CD4-positive, alpha-beta T cell treated with Interferon alpha-2 for 1 hour (primary cell): ENCODE measurements around the gene GRK5.
A peak's percentile ranks its signal among the peaks of the same experiment; 100 is the strongest.
"Not testable (repeated sequence)": the region's sequence is repeated elsewhere in the genome, so short reads cannot be mapped to it uniquely, and the experiment has no call there.

Source experiments
- DNase-seq, 2 donors: peaks; one replicate each; pipeline ENCODE4 v3.0.0-alpha.2; 2020 to 2022

GRK5 gene

GRCh38 chr10:119425102-119425880, 217.9 kb downstream of the GRK5 start:
- no peak for DNase-seq

- no peak for DNase-seq
These were observed 218.5 kb downstream of the GRK5 start for GRCh38 chr10:119425881-119426170.

GRCh38 chr10:119426699-119427098, 219.3 kb downstream of the GRK5 start:
- no peak for DNase-seq

- DNase-seq: no peak
These were observed 220.0 kb downstream of the GRK5 start for GRCh38 chr10:119427263-119427864.

- DNase-seq: no peak
These were observed 221.4 kb downstream of the GRK5 start for GRCh38 chr10:119428789-119429188.

DNA sequence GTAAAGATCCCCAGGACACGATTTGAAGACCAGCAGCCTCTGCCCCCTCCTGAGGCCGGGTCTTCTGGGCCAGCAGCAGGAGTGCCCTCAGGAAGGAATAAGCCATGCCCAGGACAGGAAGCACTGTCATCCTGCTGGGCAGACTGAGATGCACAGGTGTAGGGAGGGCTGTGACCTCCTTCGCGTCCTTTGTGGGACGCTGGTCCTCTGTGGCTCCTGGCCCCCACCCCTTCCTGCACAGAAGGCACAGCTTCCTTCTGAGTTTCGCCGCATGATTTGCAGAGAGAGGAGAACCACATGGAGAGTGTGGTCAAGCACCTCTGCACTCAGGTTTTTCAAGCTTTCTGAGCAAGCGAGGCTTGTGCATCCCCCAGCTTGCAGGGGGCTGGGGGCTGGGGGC, 222.4 kb downstream of the GRK5 start:
- no peak for DNase-seq

GRCh38 chr10:119431034-119431772, 223.8 kb downstream of the GRK5 start:
- no peak for DNase-seq

- no peak for DNase-seq
These were observed 224.4 kb downstream of the GRK5 start for GRCh38 chr10:119431773-119432135.

GRCh38 chr10:119434942-119435341, 227.6 kb downstream of the GRK5 start:
- DNase-seq: not testable (repeated sequence)

GRCh38 chr10:119438717-119439116, 231.3 kb downstream of the GRK5 start:
- no peak for DNase-seq

DNA sequence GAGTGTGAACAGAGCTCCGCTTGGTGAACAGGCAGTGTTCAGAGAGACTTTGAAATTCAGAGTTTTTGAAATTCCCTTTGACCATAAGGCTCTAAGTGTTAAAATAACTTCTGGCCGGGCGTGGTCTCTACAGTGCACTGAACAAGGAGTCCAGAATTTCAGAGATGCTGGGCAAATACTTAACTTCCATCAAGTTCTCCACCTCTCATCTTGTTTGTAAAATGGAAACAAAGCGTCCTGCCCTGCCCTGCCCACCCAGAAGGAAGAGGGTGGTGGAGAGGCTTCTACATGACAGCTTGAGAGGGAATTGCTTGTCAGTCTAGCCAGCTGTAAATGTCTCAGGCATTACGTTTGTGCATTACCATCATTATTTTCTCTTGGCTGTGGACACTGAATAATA, 232.6 kb downstream of the GRK5 start:
- no peak for DNase-seq

GRCh38 chr10:119441151-119441821, 233.9 kb downstream of the GRK5 start:
- no peak for DNase-seq

- DNase-seq: no peak
These were observed 234.8 kb downstream of the GRK5 start for GRCh38 chr10:119441921-119442757.

DNA sequence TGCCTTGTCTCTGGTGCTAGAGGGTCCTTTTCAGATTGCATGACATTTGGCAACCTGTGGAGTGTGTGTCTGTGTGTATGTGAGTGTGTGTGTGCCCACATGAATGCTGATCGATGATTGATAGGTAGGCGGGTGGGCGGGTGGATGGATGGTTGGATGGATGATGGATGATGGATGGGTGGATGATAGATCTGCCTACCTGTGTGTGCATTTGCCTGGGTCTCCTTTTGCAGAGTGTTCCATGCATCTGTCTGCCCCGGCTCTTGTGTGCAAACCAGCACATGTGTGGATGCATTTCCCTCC, 235.3 kb downstream of the GRK5 start:
- DNase-seq: no peak

- no peak for DNase-seq
These were observed 236.1 kb downstream of the GRK5 start for GRCh38 chr10:119443441-119443840.

DNA sequence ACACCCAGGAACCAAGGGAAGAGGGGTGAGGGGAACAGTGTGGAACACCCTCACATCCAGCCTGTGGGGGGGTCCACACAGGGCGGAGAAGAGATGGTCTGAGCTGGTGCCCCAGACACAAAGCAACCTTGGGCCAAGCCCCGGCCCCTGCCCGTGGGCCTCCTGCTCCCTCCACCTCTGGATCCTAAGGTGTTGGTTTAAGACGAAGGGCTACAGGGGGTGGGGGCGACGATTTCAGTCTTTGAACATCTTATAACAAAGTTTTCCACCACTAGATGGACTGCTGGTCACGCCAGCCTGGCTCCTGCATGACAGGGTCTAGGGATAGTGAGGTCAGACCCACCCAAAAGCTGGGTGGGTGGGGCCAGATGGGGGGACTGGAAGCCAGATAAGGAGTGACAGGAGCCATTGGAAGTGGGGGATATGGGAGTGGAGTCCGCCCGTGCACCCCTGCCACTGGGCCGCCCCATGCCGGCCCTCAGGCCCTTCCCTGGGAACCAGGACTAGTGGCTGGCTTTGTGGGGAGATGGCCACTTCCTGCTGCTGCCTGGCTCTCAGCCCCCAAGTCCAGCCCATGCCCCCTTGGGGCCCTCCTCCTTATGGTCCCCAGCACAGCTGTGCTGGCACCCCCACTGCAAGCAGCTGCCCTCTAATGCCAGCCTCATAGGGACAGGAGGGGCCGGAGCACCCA, 236.7 kb downstream of the GRK5 start:
- DNase-seq: no peak

DNA sequence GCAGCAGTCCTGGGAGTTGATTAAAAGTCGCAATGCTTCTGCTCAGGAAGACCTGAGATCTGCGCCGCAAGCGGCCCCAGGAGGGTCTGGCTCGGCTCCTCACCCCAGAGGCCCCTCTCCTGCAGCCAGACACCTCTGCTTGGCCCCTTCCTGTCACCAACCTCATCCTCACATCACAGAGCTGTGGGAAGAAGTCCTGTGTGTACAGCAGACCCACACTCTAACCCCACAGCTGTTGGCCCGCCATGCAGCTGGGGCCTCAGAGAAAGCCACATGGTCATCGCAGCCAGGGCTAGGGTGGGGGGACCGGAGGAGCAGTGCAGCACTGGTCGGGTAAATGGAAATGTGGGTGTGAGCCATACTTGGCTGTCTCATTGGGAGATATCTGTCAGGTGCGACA, 237.5 kb downstream of the GRK5 start:
- DNase-seq: no peak

- peak; percentile 77 to 82 for DNase-seq
These were observed 238.1 kb downstream of the GRK5 start for GRCh38 chr10:119445311-119445934.

DNA sequence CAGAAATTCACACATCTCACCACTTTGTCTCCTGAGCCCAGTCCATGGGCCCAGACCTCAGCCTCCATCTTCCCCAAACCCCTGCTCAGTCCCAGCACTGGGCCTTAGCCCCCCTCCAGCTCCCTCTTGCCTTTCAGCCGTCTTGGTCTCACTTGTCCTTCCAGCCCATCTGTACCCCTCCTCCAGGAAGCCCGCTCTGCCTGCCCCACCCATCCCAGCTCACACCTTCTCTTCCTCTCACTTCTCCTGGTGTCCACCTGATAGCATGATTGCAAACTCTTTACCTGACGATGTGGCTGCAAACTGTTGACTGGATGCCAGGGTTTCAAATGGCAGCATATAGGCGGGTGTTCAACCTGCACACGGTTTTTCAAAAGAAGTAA, 238.6 kb downstream of the GRK5 start:
- no peak for DNase-seq

DNA sequence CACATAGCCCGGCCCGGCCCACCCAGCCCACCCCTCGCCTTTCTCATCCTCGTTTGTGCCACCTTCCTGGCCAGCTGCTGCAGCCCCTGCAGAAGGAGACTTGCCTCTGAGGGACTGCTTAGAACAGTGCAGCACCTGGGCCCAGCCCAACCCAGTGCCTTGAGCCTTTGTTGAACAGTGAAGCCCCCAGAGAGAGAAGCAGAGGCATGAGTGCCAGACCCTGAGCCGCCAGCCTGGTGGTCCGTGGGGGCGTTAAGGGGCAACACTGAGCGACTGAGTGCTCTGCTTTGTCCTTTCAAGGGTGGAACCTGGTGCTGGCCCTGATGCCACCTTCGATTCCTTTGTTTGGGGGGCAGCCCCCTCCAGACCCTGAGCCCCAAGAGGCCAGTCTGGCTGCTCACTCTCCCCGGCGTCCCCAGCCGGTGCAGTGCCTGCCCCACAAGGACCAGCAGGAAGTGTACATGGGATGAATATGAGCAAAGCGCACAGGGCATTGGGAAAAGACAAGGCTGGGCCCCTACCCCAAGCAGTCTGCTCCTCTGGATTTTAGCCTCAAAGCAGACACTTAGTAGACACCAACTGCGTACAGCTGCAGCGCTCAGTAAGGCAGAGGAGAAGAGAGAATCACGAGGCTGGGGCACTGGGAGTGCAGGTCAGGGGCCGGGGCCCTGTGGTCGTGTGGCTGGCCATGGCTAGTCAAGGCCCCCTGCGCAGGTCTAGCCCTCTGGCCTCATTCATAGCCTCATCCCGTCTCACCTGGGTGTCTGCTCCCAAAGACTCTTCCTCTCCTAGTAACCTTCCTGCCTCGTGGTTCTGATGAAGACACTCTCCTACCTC, 239.3 kb downstream of the GRK5 start:
- no peak for DNase-seq

GRCh38 chr10:119447421-119447820, 240.1 kb downstream of the GRK5 start:
- no peak for DNase-seq
